Measurements from ENCODE around the gene OSBPL5.

GRCh38 chr11:3160252-3161031, 4.7 kb downstream of the OSBPL5 start:
- TF ChIP-seq MAX (IDR thresholded peaks at IDR 0.05; ENCODE audit: low read depth, low read length) = no peak
- no peak for TF ChIP-seq CTCF (IDR thresholded peaks at IDR 0.05; ENCODE audit: low read depth, low read length)
- TF ChIP-seq MYC (IDR thresholded peaks at IDR 0.05; ENCODE audit: low read depth, low read length) = no peak
- no peak for TF ChIP-seq POLR2A (IDR thresholded peaks at IDR 0.05; ENCODE audit: extremely low read depth, insufficient read length)

All from NB4 (cell line).